Measurements from ENCODE around the gene FRMPD4. TPM values are rescaled to one million over a fixed set of nuclear protein-coding genes. Genes with fewer than 3 reads are reported as not detected.

FRMPD4 gene
- not detected for total RNA-seq
- polyA plus RNA-seq: not detected

DNA sequence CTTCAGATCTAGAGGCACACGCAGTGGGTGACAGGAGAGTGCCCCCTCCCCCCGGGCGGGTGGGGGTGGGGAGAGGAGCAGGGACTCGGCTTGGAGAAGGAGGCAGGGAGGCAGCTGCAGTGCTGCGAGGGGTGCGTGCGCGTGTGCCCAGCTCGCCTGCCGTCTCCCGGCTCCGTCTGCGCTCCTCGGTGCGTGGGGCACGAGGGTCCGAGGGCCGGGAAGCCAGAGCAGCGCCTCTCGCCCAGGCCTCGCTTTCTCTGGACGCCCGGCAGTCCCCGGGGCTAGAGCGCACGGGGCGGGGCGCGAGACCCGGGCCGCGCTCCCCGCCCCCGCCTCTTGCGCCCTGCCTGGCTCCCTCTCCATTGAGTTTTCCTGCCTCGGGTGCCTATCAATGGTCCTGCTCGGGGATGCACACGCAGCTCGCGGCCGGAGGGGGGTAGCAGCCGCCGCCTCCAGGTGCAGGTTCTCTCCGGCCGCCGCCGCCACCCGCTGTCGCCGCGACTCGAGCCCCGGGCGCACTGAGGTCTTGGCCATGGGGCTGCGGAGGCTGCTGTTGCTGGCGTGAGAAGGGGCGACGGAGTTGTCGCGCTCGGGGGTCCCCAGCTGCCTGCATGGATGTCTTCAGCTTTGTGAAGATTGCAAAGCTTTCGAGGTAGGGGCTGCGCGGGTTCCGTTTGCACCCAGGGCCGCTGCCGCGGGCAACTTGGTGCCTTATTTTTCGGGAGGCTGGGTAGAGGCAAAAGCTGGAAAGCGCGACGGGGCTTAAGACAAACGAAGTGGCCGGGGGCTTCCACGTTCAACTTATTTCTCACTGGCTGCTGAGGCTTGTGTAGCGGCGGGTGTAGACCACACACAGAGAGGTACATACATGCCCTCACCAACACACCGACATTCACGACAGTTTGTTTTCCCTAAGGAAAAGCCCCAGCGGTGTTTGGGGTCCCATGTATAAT, at the start of gene FRMPD4:
FRMPD4 (plus strand) TSS at position 113 of the 953 bp plus-strand sequence; CDS start at position 612, 499 bp downstream.
- ChIA-PET CTCF (no interaction called here), POLR2A (no interaction called here)
- H3K9me3 Mint-ChIP-seq: peaks cover 0 to 4% (median 1%) of the 10 kb centered on the region in 5 donors
- no peak within 1 kb of the TSS for H3K27ac Mint-ChIP-seq
- Histone ChIP-seq H3K9me3 (ENCODE audit: low read length) (no peaks in the 10 kb centered on the region), H3K36me3 (ENCODE audit: insufficient read depth, low read length) (no peaks in the 10 kb centered on the region), H3K4me1 (ENCODE audit: insufficient read depth, low read length) (no peaks in the 10 kb centered on the region), H3K27ac (ENCODE audit: low read depth, low read length) (no peak within 1 kb of the TSS), H3K27me3 (ENCODE audit: insufficient read depth, low read length, poor library complexity, severe bottlenecking) (no peaks in the 10 kb centered on the region), H3K4me3 (ENCODE audit: low read length) (no peak within 1 kb of the TSS)
- H3K36me3 Mint-ChIP-seq: no peaks in the 10 kb centered on the region
- H3K27me3 Mint-ChIP-seq: peaks cover 10 to 17% of the 10 kb centered on the region in 2 donors
- no peak within 1 kb of the TSS for H3K4me3 Mint-ChIP-seq
- peaks cover 0 to 4% (median 0%) of the 10 kb centered on the region in 3 donors for H3K4me1 Mint-ChIP-seq
- DNase-seq: no peak

- POLR2A ChIA-PET: no interaction called here
- no peak overlapping the region for H3K4me3 Mint-ChIP-seq
- no peak for DNase-seq
- Histone ChIP-seq H3K4me3 (ENCODE audit: low read length) (no peak overlapping the region), H3K36me3 (ENCODE audit: insufficient read depth, low read length) (no peaks in the 10 kb centered on the region), H3K4me1 (ENCODE audit: insufficient read depth, low read length) (no peaks in the 10 kb centered on the region), H3K27me3 (ENCODE audit: insufficient read depth, low read length, poor library complexity, severe bottlenecking) (no peaks in the 10 kb centered on the region), H3K9me3 (ENCODE audit: low read length) (no peaks in the 10 kb centered on the region), H3K27ac (ENCODE audit: low read depth, low read length) (no peak overlapping the region)
- no peak overlapping the region for H3K27ac Mint-ChIP-seq
- H3K36me3 Mint-ChIP-seq: no peaks in the 10 kb centered on the region
- H3K27me3 Mint-ChIP-seq: no peaks in the 10 kb centered on the region
- H3K9me3 Mint-ChIP-seq: peaks cover 0 to 3% (median 0%) of the 10 kb centered on the region in 5 donors
- CTCF ChIA-PET: no interaction called here
- H3K4me1 Mint-ChIP-seq: no peaks in the 10 kb centered on the region
Observed at GRCh38 chrX:12089740-12090139, 48.5 kb upstream of the FRMPD4 start.

GRCh38 chrX:12113321-12113720, 25.0 kb upstream of the FRMPD4 start:
- no peaks in the 10 kb centered on the region for H3K36me3 Mint-ChIP-seq

GRCh38 chrX:12115377-12115776, 22.9 kb upstream of the FRMPD4 start:
- no peaks in the 10 kb centered on the region for H3K9me3 ChIP-seq (ENCODE audit: low read length)
- POLR2A ChIA-PET: no interaction called here
- no peaks in the 10 kb centered on the region for H3K36me3 Mint-ChIP-seq
- H3K27me3 ChIP-seq (ENCODE audit: insufficient read depth, low read length, poor library complexity, severe bottlenecking): no peaks in the 10 kb centered on the region
- no peak overlapping the region for H3K4me3 Mint-ChIP-seq
- no peaks in the 10 kb centered on the region for H3K27me3 Mint-ChIP-seq
- H3K9me3 Mint-ChIP-seq: peaks cover 0 to 8% (median 0%) of the 10 kb centered on the region in 5 donors
- H3K4me1 ChIP-seq (ENCODE audit: insufficient read depth, low read length): no peaks in the 10 kb centered on the region
- H3K27ac Mint-ChIP-seq: no peak overlapping the region
- CTCF ChIA-PET: no interaction called here
- no peaks in the 10 kb centered on the region for H3K4me1 Mint-ChIP-seq
- no peak overlapping the region for H3K27ac ChIP-seq (ENCODE audit: low read depth, low read length)
- no peaks in the 10 kb centered on the region for H3K36me3 ChIP-seq (ENCODE audit: insufficient read depth, low read length)
- no peak overlapping the region for H3K4me3 ChIP-seq (ENCODE audit: low read length)
- no peak for DNase-seq

More at GRCh38 chrX:12113321-12113720, 25.0 kb upstream of the FRMPD4 start:
- POLR2A ChIA-PET: no interaction called here
- Mint-ChIP-seq H3K27me3 (no peaks in the 10 kb centered on the region), H3K27ac (no peak overlapping the region), H3K4me3 (no peak overlapping the region), H3K4me1 (no peaks in the 10 kb centered on the region), H3K9me3 (peaks cover 0 to 11% (median 0%) of the 10 kb centered on the region in 5 donors)
- Histone ChIP-seq H3K27me3 (ENCODE audit: insufficient read depth, low read length, poor library complexity, severe bottlenecking) (no peaks in the 10 kb centered on the region), H3K36me3 (ENCODE audit: insufficient read depth, low read length) (no peaks in the 10 kb centered on the region), H3K4me3 (ENCODE audit: low read length) (no peak overlapping the region), H3K27ac (ENCODE audit: low read depth, low read length) (no peak overlapping the region), H3K4me1 (ENCODE audit: insufficient read depth, low read length) (no peaks in the 10 kb centered on the region), H3K9me3 (ENCODE audit: low read length) (no peaks in the 10 kb centered on the region)
- no peak for DNase-seq
- CTCF ChIA-PET: no interaction called here

DNA sequence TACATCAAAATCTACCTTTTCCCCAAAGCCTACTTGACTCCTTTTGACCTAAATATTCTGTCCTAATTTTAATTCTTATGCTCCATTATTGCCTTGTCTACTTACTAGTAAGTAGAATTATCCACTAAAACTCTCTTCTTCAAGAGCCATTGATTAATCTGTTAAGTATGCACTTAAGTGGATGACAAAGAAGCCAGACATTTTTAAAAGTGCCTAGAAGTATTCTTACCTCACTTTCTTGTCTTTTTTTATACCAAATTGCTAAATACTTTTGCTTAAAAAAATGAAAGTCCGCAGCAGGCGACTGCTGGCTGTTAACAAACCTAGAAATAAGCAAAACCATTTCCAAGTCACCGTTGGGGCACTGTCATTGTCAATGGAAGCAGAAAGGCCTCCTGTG, 20.1 kb upstream of the FRMPD4 start:
- Mint-ChIP-seq H3K4me3 (no peak overlapping the region), H3K9me3 (peaks cover 0 to 7% (median 0%) of the 10 kb centered on the region in 5 donors), H3K27me3 (no peaks in the 10 kb centered on the region), H3K27ac (no peak overlapping the region), H3K4me1 (no peaks in the 10 kb centered on the region), H3K36me3 (no peaks in the 10 kb centered on the region)
- H3K4me1 ChIP-seq (ENCODE audit: insufficient read depth, low read length): no peaks in the 10 kb centered on the region
- no peaks in the 10 kb centered on the region for H3K9me3 ChIP-seq (ENCODE audit: low read length)
- no peaks in the 10 kb centered on the region for H3K36me3 ChIP-seq (ENCODE audit: insufficient read depth, low read length)
- no peak overlapping the region for H3K27ac ChIP-seq (ENCODE audit: low read depth, low read length)
- H3K4me3 ChIP-seq (ENCODE audit: low read length): no peak overlapping the region
- no peaks in the 10 kb centered on the region for H3K27me3 ChIP-seq (ENCODE audit: insufficient read depth, low read length, poor library complexity, severe bottlenecking)
- ChIA-PET CTCF (no interaction called here), POLR2A (no interaction called here)
- DNase-seq: no peak

GRCh38 chrX:12128017-12128416, 10.3 kb upstream of the FRMPD4 start:
- Histone ChIP-seq H3K9me3 (ENCODE audit: low read length) (no peaks in the 10 kb centered on the region), H3K4me3 (ENCODE audit: low read length) (no peak overlapping the region), H3K36me3 (ENCODE audit: insufficient read depth, low read length) (no peaks in the 10 kb centered on the region), H3K27ac (ENCODE audit: low read depth, low read length) (no peak overlapping the region), H3K4me1 (ENCODE audit: insufficient read depth, low read length) (no peaks in the 10 kb centered on the region), H3K27me3 (ENCODE audit: insufficient read depth, low read length, poor library complexity, severe bottlenecking) (no peaks in the 10 kb centered on the region)
- no peak overlapping the region for H3K4me3 Mint-ChIP-seq
- H3K9me3 Mint-ChIP-seq: peaks cover 0 to 25% (median 20%) of the 10 kb centered on the region in 5 donors
- CTCF ChIA-PET: no interaction called here
- peaks cover 0 to 2% (median 0%) of the 10 kb centered on the region in 3 donors for H3K36me3 Mint-ChIP-seq
- DNase-seq: no peak
- peaks cover 0 to 1% of the 10 kb centered on the region in 2 donors for H3K27me3 Mint-ChIP-seq
- POLR2A ChIA-PET: no interaction called here
- H3K27ac Mint-ChIP-seq: no peak overlapping the region
- no peaks in the 10 kb centered on the region for H3K4me1 Mint-ChIP-seq

DNA sequence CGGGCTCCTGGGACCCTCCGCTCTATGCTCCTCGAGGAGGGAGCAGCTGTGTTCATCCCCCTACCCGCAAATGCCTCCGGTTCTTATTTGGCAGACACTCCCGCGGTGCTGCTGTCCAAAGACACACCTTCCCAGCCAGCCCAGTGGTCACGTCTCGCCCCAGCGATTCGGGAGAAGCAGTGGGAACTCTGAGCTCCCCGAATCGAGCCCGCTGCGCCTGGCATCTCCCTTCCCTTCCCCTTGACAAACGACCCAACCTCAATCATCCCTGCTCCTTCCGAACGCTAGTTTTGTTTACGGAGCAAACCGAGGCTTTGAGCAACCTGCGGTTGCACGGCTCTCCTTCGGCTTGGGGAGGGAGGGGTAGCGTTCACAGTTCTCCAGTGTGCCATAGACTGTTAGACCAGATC, 317 bp upstream of the FRMPD4 start:
- no peaks in the 10 kb centered on the region for H3K27me3 ChIP-seq (ENCODE audit: insufficient read depth, low read length, poor library complexity, severe bottlenecking)
- H3K4me3 Mint-ChIP-seq: no peak overlapping the region
- peaks cover 0 to 4% (median 0%) of the 10 kb centered on the region in 5 donors for H3K9me3 Mint-ChIP-seq
- H3K4me1 ChIP-seq (ENCODE audit: insufficient read depth, low read length): no peaks in the 10 kb centered on the region
- H3K27ac Mint-ChIP-seq: no peak overlapping the region
- H3K27ac ChIP-seq (ENCODE audit: low read depth, low read length): no peak overlapping the region
- H3K4me1 Mint-ChIP-seq: peaks cover 0 to 4% (median 0%) of the 10 kb centered on the region in 3 donors
- no peaks in the 10 kb centered on the region for H3K36me3 ChIP-seq (ENCODE audit: insufficient read depth, low read length)
- peaks cover 10 to 17% of the 10 kb centered on the region in 2 donors for H3K27me3 Mint-ChIP-seq
- POLR2A ChIA-PET: no interaction called here
- CTCF ChIA-PET: no interaction called here
- no peak overlapping the region for H3K4me3 ChIP-seq (ENCODE audit: low read length)
- DNase-seq: no peak
- no peaks in the 10 kb centered on the region for H3K9me3 ChIP-seq (ENCODE audit: low read length)
- H3K36me3 Mint-ChIP-seq: no peaks in the 10 kb centered on the region

GRCh38 chrX:12139934-12140611, 1.8 kb downstream of the FRMPD4 start:
- Histone ChIP-seq H3K36me3 (ENCODE audit: insufficient read depth, low read length) (no peaks in the 10 kb centered on the region), H3K9me3 (ENCODE audit: low read length) (no peaks in the 10 kb centered on the region), H3K27ac (ENCODE audit: low read depth, low read length) (no peak overlapping the region), H3K27me3 (ENCODE audit: insufficient read depth, low read length, poor library complexity, severe bottlenecking) (no peaks in the 10 kb centered on the region), H3K4me1 (ENCODE audit: insufficient read depth, low read length) (no peaks in the 10 kb centered on the region), H3K4me3 (ENCODE audit: low read length) (no peak overlapping the region)
- no peak overlapping the region for H3K27ac Mint-ChIP-seq
- H3K36me3 Mint-ChIP-seq: no peaks in the 10 kb centered on the region
- ChIA-PET CTCF (no interaction called here), POLR2A (no interaction called here)
- no peak overlapping the region for H3K4me3 Mint-ChIP-seq
- no peak for DNase-seq
- peaks cover 0 to 4% (median 2%) of the 10 kb centered on the region in 5 donors for H3K9me3 Mint-ChIP-seq
- H3K27me3 Mint-ChIP-seq: peaks cover 10 to 17% of the 10 kb centered on the region in 2 donors
- peaks cover 0 to 4% (median 0%) of the 10 kb centered on the region in 3 donors for H3K4me1 Mint-ChIP-seq
